ENCODE results near the gene FAM53A. TPM values are rescaled to one million over a fixed set of nuclear protein-coding genes. Genes with fewer than 3 reads are reported as not detected.

Gene FAM53A
- total and polyA plus RNA-seq, 4 donors: 0.44 to 2.2 (median 0.97) TPM

DNA sequence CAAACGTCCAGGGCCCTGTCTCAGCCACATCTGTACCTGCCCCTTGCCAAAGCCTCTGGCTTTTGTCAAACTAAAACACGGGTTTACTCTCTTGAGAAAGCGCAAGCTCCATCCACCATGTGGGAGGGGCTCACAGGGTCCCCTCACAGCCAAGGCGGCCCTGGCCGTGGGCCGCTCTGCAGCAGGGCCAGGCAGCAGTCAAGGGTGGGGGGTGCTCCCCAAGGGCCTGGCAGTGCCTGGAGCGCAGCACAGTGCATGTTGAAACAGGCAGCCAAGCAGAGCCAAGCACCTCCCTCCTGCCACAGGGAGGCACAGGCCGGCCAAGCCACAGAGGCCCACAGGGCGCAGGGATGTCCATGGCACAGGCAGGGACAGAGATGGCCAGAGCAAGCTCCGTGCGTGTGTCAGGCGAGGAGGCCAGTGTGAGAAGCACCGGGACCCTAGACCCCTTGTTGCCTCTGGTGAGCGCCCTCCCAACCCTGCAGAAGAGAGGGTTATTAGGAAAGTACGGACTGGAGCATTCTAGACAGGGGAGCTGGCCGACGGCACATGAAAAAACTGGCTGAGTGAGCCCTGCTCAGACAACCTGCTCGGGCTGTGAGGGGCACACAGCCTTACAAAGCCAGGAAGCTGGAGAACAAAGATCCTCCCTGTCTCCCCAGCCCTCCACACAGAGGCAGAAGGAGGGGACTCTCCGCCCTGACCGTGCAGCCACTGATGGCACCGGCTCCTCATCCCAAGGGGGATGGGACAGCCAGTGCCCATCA is 39.0 kb downstream of the FAM53A start:
- DNase-seq (ENCODE audit: low spot score): no peak

More for the DNA sequence above, 39.0 kb downstream of the FAM53A start:
- Histone ChIP-seq H3K9ac (ENCODE audit: low read depth in 1 of 2, low read length in 2 of 2) (no peak overlapping the region), H3K4me1 (ENCODE audit: control insufficient read depth in 4 of 4, insufficient read depth in 4 of 4, low read length in 3 of 4) (no peaks in the 10 kb centered on the region), H3K27me3 (ENCODE audit: control insufficient read depth in 4 of 4, insufficient read depth in 4 of 4, low read length in 3 of 4) (no peaks in the 10 kb centered on the region), H3K9me3 (ENCODE audit: control insufficient read depth in 4 of 4, low read length in 3 of 4) (no peaks in the 10 kb centered on the region), H3K4me3 (ENCODE audit: low read depth in 1 of 3, low read length in 3 of 3) (no peak overlapping the region), H3K36me3 (ENCODE audit: control insufficient read depth in 4 of 4, insufficient read depth in 3 of 4, low read depth in 1 of 4, low read length in 3 of 4) (no peaks in the 10 kb centered on the region), H3K27ac (ENCODE audit: low read depth in 1 of 2, low read length in 2 of 2) (no peak overlapping the region)
- WGBS: 86% methylated on average over 21 of the region's 21 CpGs
- TF ChIP-seq RXRA (IDR thresholded peaks at IDR 0.05) (no peak), FOXA1 (IDR thresholded peaks at IDR 0.05) (no peak), TAF1 (conservative IDR thresholded peaks at IDR 0.05) (no peak), HNF4A (conservative IDR thresholded peaks at IDR 0.05) (no peak), HNF4G (IDR thresholded peaks at IDR 0.05) (no peak), JUND (IDR thresholded peaks at IDR 0.05) (no peak), FOXA2 (IDR thresholded peaks at IDR 0.05) (no peak), RAD21 (IDR thresholded peaks at IDR 0.05) (no peak), NR2F2 (IDR thresholded peaks at IDR 0.05) (no peak), YY1 (IDR thresholded peaks at IDR 0.05) (no peak), EGR1 (IDR thresholded peaks at IDR 0.05; ENCODE audit: low read depth in 2 of 2) (no peak), SP1 (IDR thresholded peaks at IDR 0.05) (no peak), GABPA (IDR thresholded peaks at IDR 0.05 in 1 of 2, conservative IDR thresholded peaks at IDR 0.05 in 1 of 2) (no peak)
- TF ChIP-seq, protein P1, sequence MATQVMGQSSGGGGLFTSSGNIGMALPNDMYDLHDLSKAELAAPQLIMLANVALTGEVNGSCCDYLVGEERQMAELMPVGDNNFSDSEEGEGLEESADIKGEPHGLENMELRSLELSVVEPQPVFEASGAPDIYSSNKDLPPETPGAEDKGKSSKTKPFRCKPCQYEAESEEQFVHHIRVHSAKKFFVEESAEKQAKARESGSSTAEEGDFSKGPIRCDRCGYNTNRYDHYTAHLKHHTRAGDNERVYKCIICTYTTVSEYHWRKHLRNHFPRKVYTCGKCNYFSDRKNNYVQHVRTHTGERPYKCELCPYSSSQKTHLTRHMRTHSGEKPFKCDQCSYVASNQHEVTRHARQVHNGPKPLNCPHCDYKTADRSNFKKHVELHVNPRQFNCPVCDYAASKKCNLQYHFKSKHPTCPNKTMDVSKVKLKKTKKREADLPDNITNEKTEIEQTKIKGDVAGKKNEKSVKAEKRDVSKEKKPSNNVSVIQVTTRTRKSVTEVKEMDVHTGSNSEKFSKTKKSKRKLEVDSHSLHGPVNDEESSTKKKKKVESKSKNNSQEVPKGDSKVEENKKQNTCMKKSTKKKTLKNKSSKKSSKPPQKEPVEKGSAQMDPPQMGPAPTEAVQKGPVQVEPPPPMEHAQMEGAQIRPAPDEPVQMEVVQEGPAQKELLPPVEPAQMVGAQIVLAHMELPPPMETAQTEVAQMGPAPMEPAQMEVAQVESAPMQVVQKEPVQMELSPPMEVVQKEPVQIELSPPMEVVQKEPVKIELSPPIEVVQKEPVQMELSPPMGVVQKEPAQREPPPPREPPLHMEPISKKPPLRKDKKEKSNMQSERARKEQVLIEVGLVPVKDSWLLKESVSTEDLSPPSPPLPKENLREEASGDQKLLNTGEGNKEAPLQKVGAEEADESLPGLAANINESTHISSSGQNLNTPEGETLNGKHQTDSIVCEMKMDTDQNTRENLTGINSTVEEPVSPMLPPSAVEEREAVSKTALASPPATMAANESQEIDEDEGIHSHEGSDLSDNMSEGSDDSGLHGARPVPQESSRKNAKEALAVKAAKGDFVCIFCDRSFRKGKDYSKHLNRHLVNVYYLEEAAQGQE (IDR thresholded peaks at IDR 0.05): no peak
- TF ChIP-seq, protein P2, sequence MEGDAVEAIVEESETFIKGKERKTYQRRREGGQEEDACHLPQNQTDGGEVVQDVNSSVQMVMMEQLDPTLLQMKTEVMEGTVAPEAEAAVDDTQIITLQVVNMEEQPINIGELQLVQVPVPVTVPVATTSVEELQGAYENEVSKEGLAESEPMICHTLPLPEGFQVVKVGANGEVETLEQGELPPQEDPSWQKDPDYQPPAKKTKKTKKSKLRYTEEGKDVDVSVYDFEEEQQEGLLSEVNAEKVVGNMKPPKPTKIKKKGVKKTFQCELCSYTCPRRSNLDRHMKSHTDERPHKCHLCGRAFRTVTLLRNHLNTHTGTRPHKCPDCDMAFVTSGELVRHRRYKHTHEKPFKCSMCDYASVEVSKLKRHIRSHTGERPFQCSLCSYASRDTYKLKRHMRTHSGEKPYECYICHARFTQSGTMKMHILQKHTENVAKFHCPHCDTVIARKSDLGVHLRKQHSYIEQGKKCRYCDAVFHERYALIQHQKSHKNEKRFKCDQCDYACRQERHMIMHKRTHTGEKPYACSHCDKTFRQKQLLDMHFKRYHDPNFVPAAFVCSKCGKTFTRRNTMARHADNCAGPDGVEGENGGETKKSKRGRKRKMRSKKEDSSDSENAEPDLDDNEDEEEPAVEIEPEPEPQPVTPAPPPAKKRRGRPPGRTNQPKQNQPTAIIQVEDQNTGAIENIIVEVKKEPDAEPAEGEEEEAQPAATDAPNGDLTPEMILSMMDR (IDR thresholded peaks at IDR 0.05; ENCODE audit: low read depth, low read length, missing input control): no peak
- TF ChIP-seq, protein P3, sequence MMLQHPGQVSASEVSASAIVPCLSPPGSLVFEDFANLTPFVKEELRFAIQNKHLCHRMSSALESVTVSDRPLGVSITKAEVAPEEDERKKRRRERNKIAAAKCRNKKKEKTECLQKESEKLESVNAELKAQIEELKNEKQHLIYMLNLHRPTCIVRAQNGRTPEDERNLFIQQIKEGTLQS (IDR thresholded peaks at IDR 0.05): no peak
- TF ChIP-seq, protein P4, sequence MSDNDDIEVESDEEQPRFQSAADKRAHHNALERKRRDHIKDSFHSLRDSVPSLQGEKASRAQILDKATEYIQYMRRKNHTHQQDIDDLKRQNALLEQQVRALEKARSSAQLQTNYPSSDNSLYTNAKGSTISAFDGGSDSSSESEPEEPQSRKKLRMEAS (IDR thresholded peaks at IDR 0.05): no peak
- TF ChIP-seq, protein P5, sequence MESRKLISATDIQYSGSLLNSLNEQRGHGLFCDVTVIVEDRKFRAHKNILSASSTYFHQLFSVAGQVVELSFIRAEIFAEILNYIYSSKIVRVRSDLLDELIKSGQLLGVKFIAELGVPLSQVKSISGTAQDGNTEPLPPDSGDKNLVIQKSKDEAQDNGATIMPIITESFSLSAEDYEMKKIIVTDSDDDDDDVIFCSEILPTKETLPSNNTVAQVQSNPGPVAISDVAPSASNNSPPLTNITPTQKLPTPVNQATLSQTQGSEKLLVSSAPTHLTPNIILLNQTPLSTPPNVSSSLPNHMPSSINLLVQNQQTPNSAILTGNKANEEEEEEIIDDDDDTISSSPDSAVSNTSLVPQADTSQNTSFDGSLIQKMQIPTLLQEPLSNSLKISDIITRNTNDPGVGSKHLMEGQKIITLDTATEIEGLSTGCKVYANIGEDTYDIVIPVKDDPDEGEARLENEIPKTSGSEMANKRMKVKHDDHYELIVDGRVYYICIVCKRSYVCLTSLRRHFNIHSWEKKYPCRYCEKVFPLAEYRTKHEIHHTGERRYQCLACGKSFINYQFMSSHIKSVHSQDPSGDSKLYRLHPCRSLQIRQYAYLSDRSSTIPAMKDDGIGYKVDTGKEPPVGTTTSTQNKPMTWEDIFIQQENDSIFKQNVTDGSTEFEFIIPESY (IDR thresholded peaks at IDR 0.05): no peak
